IMR-90 (cell line): ENCODE measurements around the gene SOX3. TPM values are rescaled to one million over a fixed set of nuclear protein-coding genes. Genes with fewer than 3 reads are reported as not detected.
A peak's percentile ranks its signal among the peaks of the same experiment; 100 is the strongest.

Source experiments
- ATAC-seq: fragments of 200-7000 bp; cut with Tn5 transposase; 2 replicates; pipeline ENCODE4 v1.9.1; 2020; ENCODE audit warnings: low read depth, mild to moderate bottlenecking, moderate library complexity
- BruUV-seq: library from RNA; stranded (reverse); fragments of 400-500 nt; replicated peaks from 2 replicates; lab custom pipeline; 2021; lab: Mats Ljungman, UMichigan
- CTCF ChIA-PET: fragments of 300-600 bp; formaldehyde crosslinking; extraction: SDS; loops from one replicate; lab custom pipeline; 2021; ENCODE audit warnings: antibody characterized with exemption; lab: Yijun Ruan, JAX
- POLR2A ChIA-PET: fragments of 300-600 bp; sonication (Branson Sonifier 250); formaldehyde crosslinking; loops from one replicate; lab custom pipeline; 2022; ENCODE audit warnings: antibody characterized with exemption; ENCODE audit not compliant: unreplicated experiment; lab: Charles Lee
- DNase-seq: peaks from one replicate; pipeline ENCODE4 v3.0.0; 2013
- H2AFZ ChIP-seq: replicated peaks from 2 replicates; pipeline ENCODE3; 2013; ENCODE audit warnings: low read length, mild to moderate bottlenecking; ENCODE audit not compliant: poor library complexity
- H2AK5ac ChIP-seq: 2 replicates; pipeline ENCODE4 v1.6.1; 2013; ENCODE audit warnings: low read depth, low read length, inconsistent platforms
- H2AK9ac ChIP-seq: replicated peaks from 2 replicates; pipeline ENCODE3; 2013; ENCODE audit warnings: mild to moderate bottlenecking, low read depth, low read length, moderate library complexity; ENCODE audit not compliant: poor library complexity
- H2BK120ac ChIP-seq: 2 replicates; pipeline ENCODE4 v1.6.1; 2013; ENCODE audit warnings: low read depth, low read length, inconsistent platforms
- H2BK15ac ChIP-seq: 3 replicates; pipeline ENCODE4 v1.6.1; 2013; ENCODE audit warnings: low read depth, low read length, inconsistent platforms
- H2BK20ac ChIP-seq: 2 replicates; pipeline ENCODE4 v1.6.1; 2013; ENCODE audit warnings: low read depth, mild to moderate bottlenecking, inconsistent platforms, low read length, moderate library complexity
- H2BK5ac ChIP-seq: 2 replicates; pipeline ENCODE4 v1.6.1; 2013; ENCODE audit warnings: mild to moderate bottlenecking, low read depth, low read length, inconsistent platforms; ENCODE audit not compliant: poor library complexity, severe bottlenecking
- H3K14ac ChIP-seq: replicated peaks from 2 replicates; pipeline ENCODE4 v1.6.1; 2013; ENCODE audit warnings: low read depth, low read length, inconsistent platforms
- H3K18ac ChIP-seq: 2 replicates; pipeline ENCODE4 v1.6.1; 2013; ENCODE audit warnings: low read depth, low read length, control low read depth
- H3K23ac ChIP-seq: 2 replicates; pipeline ENCODE4 v1.6.1; 2013; ENCODE audit warnings: low read depth, low read length, inconsistent platforms
- H3K27ac ChIP-seq: 2 replicates; pipeline ENCODE4 v1.5.1; 2013; ENCODE audit warnings: mild to moderate bottlenecking, control low read depth, low read length; ENCODE audit not compliant: insufficient read depth
- H3K27me3 ChIP-seq: 2 replicates; pipeline ENCODE4 v1.6.1; 2013; ENCODE audit warnings: low read length; ENCODE audit not compliant: control insufficient read depth, insufficient read depth
- H3K36me3 ChIP-seq: 2 replicates; pipeline ENCODE4 v1.6.1; 2013; ENCODE audit warnings: low read length, mixed read lengths; ENCODE audit not compliant: control insufficient read depth, insufficient read depth
- H3K4ac ChIP-seq: 2 replicates; pipeline ENCODE4 v1.6.1; 2013; ENCODE audit warnings: low read depth, low read length, inconsistent platforms
- H3K4me1 ChIP-seq: 2 replicates; pipeline ENCODE4 v1.6.1; 2013; ENCODE audit warnings: low read length, mixed read lengths; ENCODE audit not compliant: control insufficient read depth, insufficient read depth
- H3K4me2 ChIP-seq: 2 replicates; pipeline ENCODE4 v1.6.1; 2013; ENCODE audit warnings: low read depth, mild to moderate bottlenecking, control low read depth, low read length, moderate library complexity
- H3K4me3 ChIP-seq: 2 replicates; pipeline ENCODE4 v1.5.1; 2013; ENCODE audit warnings: low read depth, mild to moderate bottlenecking, control low read depth, low read length, moderate library complexity; ENCODE audit not compliant: insufficient read depth
- H3K56ac ChIP-seq: 2 replicates; pipeline ENCODE4 v1.6.1; 2013; ENCODE audit warnings: low read length, inconsistent platforms; ENCODE audit not compliant: insufficient read depth; ENCODE audit errors: extremely low read depth
- H3K79me1 ChIP-seq, 2 experiments: 2 replicates each; pipeline ENCODE4 v1.6.1; 2013; ENCODE audit warnings: low read length in 2 of 2, inconsistent platforms in 1 of 2, low read depth in 1 of 2
- H3K9ac ChIP-seq: 2 replicates; pipeline ENCODE4 v1.6.1; 2013; ENCODE audit warnings: low read depth, low read length, control low read depth
- H3K9me1 ChIP-seq: 2 replicates; pipeline ENCODE4 v1.6.1; 2013; ENCODE audit warnings: low read length, inconsistent platforms; ENCODE audit not compliant: insufficient read depth
- H3K9me3 ChIP-seq: 2 replicates; pipeline ENCODE4 v1.6.1; 2013; ENCODE audit warnings: low read length; ENCODE audit not compliant: control insufficient read depth, insufficient read depth
- H4K20me1 ChIP-seq: 2 replicates; pipeline ENCODE4 v1.6.1; 2013; ENCODE audit warnings: low read length, inconsistent platforms; ENCODE audit not compliant: insufficient read depth
- H4K5ac ChIP-seq: 2 replicates; pipeline ENCODE4 v1.6.1; 2013; ENCODE audit warnings: mild to moderate bottlenecking, low read depth, low read length, control low read depth
- H4K8ac ChIP-seq, 2 experiments: 2 replicates each; pipeline ENCODE4 v1.6.1; 2013; ENCODE audit warnings: low read depth in 2 of 2, low read length in 2 of 2, control low read depth in 1 of 2, inconsistent platforms in 1 of 2
- H4K91ac ChIP-seq: 2 replicates; pipeline ENCODE4 v1.6.1; 2013; ENCODE audit warnings: low read depth, low read length, inconsistent platforms; ENCODE audit not compliant: insufficient read depth
- RAD21 ChIP-seq: IDR thresholded peaks from 2 replicates; pipeline ENCODE4 v1.6.1; 2012; ENCODE audit warnings: low read length, improper control_type of control experiment
- WGBS, 2 experiments: methylation state at CpG; one replicate each; pipeline versions ENCODE4 v1.1.5 to v1.1.7; 2013; ENCODE audit warnings: missing lambda C conversion rate in 2 of 2; ENCODE audit not compliant: insufficient read length in 1 of 2; ENCODE audit errors: extremely low coverage in 2 of 2; 5-methylcytosine and 5-hydroxymethylcytosine counted together
- dilution Hi-C: fragments of 300-500 bp; cut with HindIII; formaldehyde crosslinking; loops from one replicate; pipeline ENCODE4 v1.14.3; 2018; ENCODE audit warnings: low sequenced_read_pairs; ENCODE audit not compliant: unreplicated experiment
- in situ Hi-C: fragments of 300-500 bp; cut with MboI; formaldehyde crosslinking; loops from 3 replicates; pipeline ENCODE4 v1.14.3; 2019; ENCODE audit warnings: low sequenced_read_pairs, inconsistent platforms, mixed read lengths
- intact Hi-C: fragments of 100-400 bp; cut with micrococcal nuclease; formaldehyde crosslinking; loops from 2 replicates; pipeline ENCODE4 v1.10.0; 2022
- polyA plus RNA-seq, 3 experiments: library from polyadenylated mRNA; depleted of rRNA; stranded (reverse); fragments of >200 nt; gene quantifications; 2 replicates each; pipeline ENCODE4 v1.2.3, GENCODE V29; 2012; ENCODE audit warnings: low replicate concordance in 1 of 3
- total RNA-seq: library from RNA; depleted of rRNA; stranded (reverse); fragments of >200 nt; gene quantifications from 2 replicates; pipeline ENCODE4 v1.2.3, GENCODE V29; 2012
- TF ChIP-seq, protein P1 (sequence below): conservative IDR thresholded peaks from 2 replicates; pipeline ENCODE4 v1.5.1; 2012; ENCODE audit warnings: mild to moderate bottlenecking, low read depth, low read length, improper control_type of control experiment

The SOX3 gene
- total and polyA plus RNA-seq, 2 of the 4 experiments (the other 2 are of a cell fraction) = 0.03 TPM; not detected in 1

DNA sequence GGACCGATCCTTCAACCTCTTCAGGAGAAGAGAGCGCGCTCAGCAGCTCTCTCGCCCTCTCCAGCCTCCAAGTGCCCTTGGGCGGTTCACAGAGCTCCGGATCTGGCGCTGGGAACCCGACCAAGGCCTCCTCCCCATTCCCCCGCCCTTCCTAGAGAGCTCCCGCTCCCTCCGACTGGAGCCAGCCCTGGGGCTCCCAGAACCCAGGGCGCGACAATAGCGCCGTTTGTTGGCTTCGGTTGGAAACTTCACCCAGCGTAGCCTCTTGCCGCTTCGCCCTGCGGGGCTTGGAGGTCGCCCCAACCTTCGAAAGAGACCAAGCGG is 3.1 kb upstream of the SOX3 start:
- H3K4ac ChIP-seq = no peak overlapping the region
- H4K91ac ChIP-seq = no peak overlapping the region
- no peak overlapping the region for H3K18ac ChIP-seq
- H2AK9ac ChIP-seq = no peak overlapping the region
- 19% methylated on average over 14 of the region's 23 CpGs; no CpG with 5 or more reads in 1 of the 2 experiments for WGBS, 2 experiments
- peaks cover 71% of the 10 kb centered on the region for H3K27me3 ChIP-seq
- dilution Hi-C loops = no loop called here
- H3K36me3 ChIP-seq = no peaks in the 10 kb centered on the region
- ATAC-seq (no peak), DNase-seq (no peak)
- no peak overlapping the region for H2BK5ac ChIP-seq
- no peak overlapping the region for H2BK20ac ChIP-seq
- no peak overlapping the region for H4K8ac ChIP-seq
- H3K79me1 ChIP-seq = no peaks in the 10 kb centered on the region
- intact Hi-C loops = loop anchor here (10.0 kb wide), 1 partner anchor 453 kb away; no protein-coding TSS in a partner anchor
- no peak overlapping the region for H3K56ac ChIP-seq
- H3K9me1 ChIP-seq = no peaks in the 10 kb centered on the region
- H3K23ac ChIP-seq = no peak overlapping the region
- H4K20me1 ChIP-seq = no peaks in the 10 kb centered on the region
- H2BK120ac ChIP-seq = no peak overlapping the region
- H4K5ac ChIP-seq = no peak overlapping the region
- no peak overlapping the region for H2BK15ac ChIP-seq
- no peak overlapping the region for H3K27ac ChIP-seq
- POLR2A ChIA-PET = no interaction called here
- TF ChIP-seq, protein P1, sequence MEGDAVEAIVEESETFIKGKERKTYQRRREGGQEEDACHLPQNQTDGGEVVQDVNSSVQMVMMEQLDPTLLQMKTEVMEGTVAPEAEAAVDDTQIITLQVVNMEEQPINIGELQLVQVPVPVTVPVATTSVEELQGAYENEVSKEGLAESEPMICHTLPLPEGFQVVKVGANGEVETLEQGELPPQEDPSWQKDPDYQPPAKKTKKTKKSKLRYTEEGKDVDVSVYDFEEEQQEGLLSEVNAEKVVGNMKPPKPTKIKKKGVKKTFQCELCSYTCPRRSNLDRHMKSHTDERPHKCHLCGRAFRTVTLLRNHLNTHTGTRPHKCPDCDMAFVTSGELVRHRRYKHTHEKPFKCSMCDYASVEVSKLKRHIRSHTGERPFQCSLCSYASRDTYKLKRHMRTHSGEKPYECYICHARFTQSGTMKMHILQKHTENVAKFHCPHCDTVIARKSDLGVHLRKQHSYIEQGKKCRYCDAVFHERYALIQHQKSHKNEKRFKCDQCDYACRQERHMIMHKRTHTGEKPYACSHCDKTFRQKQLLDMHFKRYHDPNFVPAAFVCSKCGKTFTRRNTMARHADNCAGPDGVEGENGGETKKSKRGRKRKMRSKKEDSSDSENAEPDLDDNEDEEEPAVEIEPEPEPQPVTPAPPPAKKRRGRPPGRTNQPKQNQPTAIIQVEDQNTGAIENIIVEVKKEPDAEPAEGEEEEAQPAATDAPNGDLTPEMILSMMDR = 0 out of 2 replicates have a peak, but pooled peaks have one; percentile 5
- TF ChIP-seq RAD21 = no peak
- H3K4me3 ChIP-seq = no peak overlapping the region
- H3K9ac ChIP-seq = no peak overlapping the region
- in situ Hi-C loops = no loop called here
- no peak overlapping the region for H2AFZ ChIP-seq
- H3K4me1 ChIP-seq = no peaks in the 10 kb centered on the region
- H2AK5ac ChIP-seq = no peak overlapping the region
- CTCF ChIA-PET = no interaction called here
- peaks cover 12% of the 10 kb centered on the region; the same call in 1 of the 2 replicates for H3K9me3 ChIP-seq
- BruUV-seq = no TSS peak
- no peak overlapping the region for H3K4me2 ChIP-seq
- H3K14ac ChIP-seq = no peak overlapping the region
